ENCODE measurements around the gene SPX.

SPX gene

GRCh38 chr12:21526053-21526452, at the start of gene SPX:
Gene SPX, plus strand, starts transcription at chr12:21526296. Its CDS starts 177 bp downstream, at chr12:21526473.
- no peak for TF ChIP-seq CTCF (conservative IDR thresholded peaks at IDR 0.05; ENCODE audit: low read depth, low read length)
- Histone ChIP-seq H3K79me2 (ENCODE audit: insufficient read depth, low read depth) (no peaks in the 10 kb centered on the region), H4K20me1 (ENCODE audit: insufficient read depth) (no peaks in the 10 kb centered on the region), H2AFZ (ENCODE audit: low read depth) (no peak within 1 kb of the TSS), H3K9ac (no peak within 1 kb of the TSS), H3K4me3 (IDR thresholded peaks at IDR 0.05; ENCODE audit: insufficient read depth, low read depth, low read length) (no peak within 1 kb of the TSS), H3K27me3 (ENCODE audit: insufficient read depth, low read depth) (no peaks in the 10 kb centered on the region), H3K4me2 (no peak within 1 kb of the TSS), H3K4me1 (ENCODE audit: low read depth, poor library complexity, severe bottlenecking) (no peaks in the 10 kb centered on the region), H3K36me3 (ENCODE audit: insufficient read depth) (no peaks in the 10 kb centered on the region), H3K27ac (no peak within 1 kb of the TSS)

DNA sequence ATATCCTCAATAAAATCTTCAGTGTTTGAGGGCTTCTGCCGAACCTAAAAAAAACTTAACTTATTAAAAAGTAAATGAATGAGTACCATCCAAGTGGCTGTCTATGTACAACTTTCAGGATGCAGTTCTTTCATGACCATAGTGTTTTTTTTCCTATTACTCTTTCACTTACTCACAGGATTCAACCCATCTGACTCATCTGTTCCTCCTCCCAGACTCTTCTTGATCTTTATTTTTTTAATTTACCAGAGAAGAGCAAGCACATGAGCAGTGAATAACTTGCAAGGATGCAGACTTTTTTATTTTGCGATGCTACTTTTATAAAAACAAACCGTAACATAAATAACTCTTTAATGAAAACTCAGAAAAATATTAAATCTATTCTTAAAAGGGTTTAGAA, 49.1 kb upstream of the SPX start:
- H3K27me3 ChIP-seq (ENCODE audit: insufficient read depth, low read depth): no peaks in the 10 kb centered on the region
- peaks cover 1% of the 10 kb centered on the region for H3K4me1 ChIP-seq (ENCODE audit: low read depth, poor library complexity, severe bottlenecking)
- no peaks in the 10 kb centered on the region for H3K36me3 ChIP-seq (ENCODE audit: insufficient read depth)
- no peak overlapping the region for H2AFZ ChIP-seq (ENCODE audit: low read depth)
- H3K4me3 ChIP-seq (IDR thresholded peaks at IDR 0.05; ENCODE audit: insufficient read depth, low read depth, low read length): no peak overlapping the region
- TF ChIP-seq CTCF (conservative IDR thresholded peaks at IDR 0.05; ENCODE audit: low read depth, low read length): no peak
- H3K27ac ChIP-seq: no peak overlapping the region
- no peak overlapping the region for H3K9ac ChIP-seq
- H4K20me1 ChIP-seq (ENCODE audit: insufficient read depth): no peaks in the 10 kb centered on the region
- no peaks in the 10 kb centered on the region for H3K79me2 ChIP-seq (ENCODE audit: insufficient read depth, low read depth)
- no peak overlapping the region for H3K4me2 ChIP-seq

DNA sequence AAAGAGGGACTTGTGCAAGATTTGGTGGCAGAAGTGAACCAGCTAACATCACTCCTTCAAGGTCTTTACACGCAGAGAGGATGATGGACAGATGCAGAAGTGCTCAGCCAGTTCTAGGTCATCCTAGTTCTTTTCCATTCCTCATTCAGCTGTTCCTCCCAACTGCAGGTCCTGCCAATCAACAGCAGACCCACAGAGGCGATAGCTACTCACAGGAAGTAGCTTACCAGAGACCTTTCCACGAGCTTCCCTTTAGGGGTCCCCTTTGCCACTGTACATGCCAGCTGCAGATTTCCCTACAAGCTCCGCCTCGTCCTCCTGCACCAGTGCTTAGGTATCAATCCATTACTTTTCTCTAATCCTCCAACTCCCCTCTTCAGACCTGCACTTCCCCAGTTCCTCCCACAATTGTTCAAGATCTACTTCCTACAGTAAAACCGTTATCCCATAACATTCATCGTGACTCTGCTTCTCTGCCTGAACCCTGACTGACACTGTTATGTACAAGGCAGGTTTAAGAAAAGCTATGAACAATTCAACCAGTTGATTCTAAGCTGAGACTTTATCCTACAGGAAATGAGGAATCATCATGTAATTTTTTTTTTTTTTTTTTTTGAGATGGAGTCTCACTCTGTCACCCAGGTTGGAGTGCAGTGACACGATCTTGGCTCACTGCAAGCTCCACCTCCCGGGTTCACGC, 47.2 kb upstream of the SPX start:
- no peak overlapping the region for H3K4me3 ChIP-seq (IDR thresholded peaks at IDR 0.05; ENCODE audit: insufficient read depth, low read depth, low read length)
- H3K4me1 ChIP-seq (ENCODE audit: low read depth, poor library complexity, severe bottlenecking): no peaks in the 10 kb centered on the region
- H3K79me2 ChIP-seq (ENCODE audit: insufficient read depth, low read depth): no peaks in the 10 kb centered on the region
- H3K4me2 ChIP-seq: no peak overlapping the region
- TF ChIP-seq CTCF (conservative IDR thresholded peaks at IDR 0.05; ENCODE audit: low read depth, low read length): no peak
- no peaks in the 10 kb centered on the region for H4K20me1 ChIP-seq (ENCODE audit: insufficient read depth)
- H3K27ac ChIP-seq: no peak overlapping the region
- no peaks in the 10 kb centered on the region for H3K27me3 ChIP-seq (ENCODE audit: insufficient read depth, low read depth)
- H3K9ac ChIP-seq: no peak overlapping the region
- no peaks in the 10 kb centered on the region for H3K36me3 ChIP-seq (ENCODE audit: insufficient read depth)
- no peak overlapping the region for H2AFZ ChIP-seq (ENCODE audit: low read depth)

DNA sequence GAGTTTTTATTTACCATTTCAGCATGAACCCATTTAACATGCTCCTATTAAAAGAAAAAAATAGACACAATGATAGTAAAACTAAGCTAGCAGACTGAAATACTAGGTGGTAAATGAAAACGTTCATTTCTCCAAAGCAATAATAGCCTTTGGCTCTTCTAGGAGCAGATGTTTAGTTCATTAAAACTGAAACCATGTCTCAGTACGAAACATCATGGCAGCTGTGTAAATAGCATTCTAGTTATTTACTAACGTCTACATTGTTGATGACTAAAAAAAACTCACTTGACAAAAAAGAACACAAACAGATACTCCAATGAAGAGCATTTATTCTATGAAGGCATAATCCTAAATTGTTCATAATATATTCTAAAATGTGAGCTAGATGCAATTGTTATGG, 42.6 kb upstream of the SPX start:
- Histone ChIP-seq H3K4me1 (ENCODE audit: low read depth, poor library complexity, severe bottlenecking) (no peaks in the 10 kb centered on the region), H3K4me2 (no peak overlapping the region), H3K4me3 (IDR thresholded peaks at IDR 0.05; ENCODE audit: insufficient read depth, low read depth, low read length) (no peak overlapping the region), H3K9ac (no peak overlapping the region), H3K79me2 (ENCODE audit: insufficient read depth, low read depth) (no peaks in the 10 kb centered on the region), H3K36me3 (ENCODE audit: insufficient read depth) (no peaks in the 10 kb centered on the region), H2AFZ (ENCODE audit: low read depth) (no peak overlapping the region), H3K27me3 (ENCODE audit: insufficient read depth, low read depth) (no peaks in the 10 kb centered on the region), H3K27ac (no peak overlapping the region), H4K20me1 (ENCODE audit: insufficient read depth) (no peaks in the 10 kb centered on the region)
- no peak for TF ChIP-seq CTCF (conservative IDR thresholded peaks at IDR 0.05; ENCODE audit: low read depth, low read length)

All from KMS-11 (cell line).